ENCODE measurements around the gene FOXP1.
"Not testable (repeated sequence)": the region's sequence is repeated elsewhere in the genome, so short reads cannot be mapped to it uniquely, and the experiment has no call there.

Gene FOXP1

GRCh38 chr3:70996082-70996481 lies 587.4 kb downstream of the FOXP1 start:
- no peak for DNase-seq

DNA sequence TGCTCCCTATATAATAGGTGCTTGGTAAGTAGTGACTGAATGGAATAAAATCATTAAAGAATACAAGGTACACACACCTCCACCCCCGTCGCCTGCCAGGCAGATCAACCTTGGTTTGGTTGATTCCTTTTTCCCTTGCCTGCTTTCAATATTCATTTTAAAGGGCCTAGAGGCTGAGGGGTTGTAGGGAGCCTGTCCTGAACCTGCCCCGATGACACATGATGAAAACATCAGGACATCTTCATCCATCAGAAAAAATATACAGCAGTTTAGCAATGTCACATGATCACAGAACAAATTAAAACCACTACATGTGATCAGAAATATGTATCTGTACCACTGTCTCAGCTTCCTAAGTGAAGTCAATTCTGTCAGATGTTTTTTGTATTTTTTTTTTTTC lies 588.9 kb downstream of the FOXP1 start:
- no peak for DNase-seq

- DNase-seq = no peak
Observed at GRCh38 chr3:70992562-70993204, 590.8 kb downstream of the FOXP1 start.

GRCh38 chr3:70992131-70992530 lies 591.4 kb downstream of the FOXP1 start:
- no peak for DNase-seq

DNA sequence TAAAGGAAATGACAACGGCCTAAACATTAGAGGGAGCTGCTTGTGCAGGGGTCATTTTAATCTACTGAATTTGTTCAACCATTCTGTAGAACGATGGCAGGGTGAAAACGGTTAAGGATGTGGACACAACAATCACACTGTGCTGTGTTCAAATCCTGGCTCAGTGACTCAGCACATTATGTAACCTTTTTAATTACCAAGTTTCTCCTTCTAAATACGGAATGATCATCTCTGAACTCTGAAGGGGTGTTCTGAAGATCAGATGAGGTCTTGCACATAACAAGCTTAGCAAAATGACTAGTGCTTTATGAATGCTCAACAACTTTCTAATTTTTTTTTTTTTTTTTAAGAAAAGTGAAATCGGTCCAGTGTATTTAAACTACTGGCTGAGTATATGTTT lies 592.8 kb downstream of the FOXP1 start:
- DNase-seq = no peak

- no peak for DNase-seq
Observed at GRCh38 chr3:70990185-70990584, 593.3 kb downstream of the FOXP1 start.

- no peak for DNase-seq
Observed at GRCh38 chr3:70989174-70989573, 594.4 kb downstream of the FOXP1 start.

DNA sequence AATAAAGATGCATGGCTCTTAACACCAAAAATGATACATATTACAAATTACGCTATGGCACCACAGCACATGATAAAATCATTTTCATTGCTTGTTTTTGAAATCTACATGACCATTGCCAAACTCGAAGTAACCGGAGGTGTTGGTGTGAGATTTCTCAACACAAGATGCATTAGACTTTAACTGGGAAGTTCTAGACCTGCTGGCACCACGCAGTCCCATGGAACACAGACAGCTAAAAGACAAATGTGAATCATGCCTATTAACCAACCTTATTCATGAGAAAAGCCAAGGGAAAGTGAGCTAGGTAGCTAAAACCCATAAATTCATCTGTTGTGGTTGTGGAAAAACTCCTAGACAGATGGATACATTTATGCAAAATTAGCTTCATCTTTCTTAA lies 595.4 kb downstream of the FOXP1 start:
- DNase-seq = no peak

DNA sequence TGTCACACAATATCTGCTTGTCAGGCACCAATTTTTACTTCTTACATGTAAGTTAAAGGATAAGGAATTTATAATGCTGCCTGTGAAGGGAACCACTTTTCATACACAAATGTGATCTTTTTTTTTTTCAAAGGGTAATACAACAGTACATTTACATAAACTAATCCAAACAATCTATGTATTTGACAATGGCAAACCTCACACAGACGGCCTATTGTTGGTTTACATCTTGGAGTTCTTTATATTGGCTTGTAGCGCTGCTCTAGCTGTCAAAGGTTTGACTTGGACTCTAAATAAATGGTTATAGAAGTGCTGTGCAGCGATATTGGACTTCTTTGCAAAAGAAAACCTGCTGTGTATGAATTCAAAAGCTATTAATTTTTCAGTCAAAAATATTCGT lies 598.0 kb downstream of the FOXP1 start:
- no peak for DNase-seq

- no peak for DNase-seq
Observed at GRCh38 chr3:70984776-70985482, 598.6 kb downstream of the FOXP1 start.

- DNase-seq = peak in 30 of 56 donors; percentile 3 to 71 (median 25)
Observed at GRCh38 chr3:70982700-70983140, 600.8 kb downstream of the FOXP1 start.

DNA sequence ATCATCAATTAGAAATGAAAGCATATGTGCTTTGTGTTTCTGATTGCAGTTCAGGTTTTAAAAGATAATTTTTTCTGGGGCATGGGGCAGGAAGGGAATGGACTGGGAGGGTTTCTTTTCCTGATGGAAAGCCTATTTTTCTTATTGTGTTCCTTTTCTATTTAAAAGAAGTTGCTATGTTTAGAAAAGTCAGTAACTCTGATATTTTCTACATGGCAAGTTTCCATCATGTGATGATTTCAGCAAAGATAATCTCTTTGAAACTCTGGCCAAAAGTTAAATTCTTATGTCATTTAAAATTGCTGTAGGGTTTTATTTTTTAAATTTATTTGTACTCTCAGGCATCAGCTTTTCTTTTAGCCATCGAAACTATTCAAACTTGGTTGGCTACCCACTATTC lies 601.2 kb downstream of the FOXP1 start:
- no peak for DNase-seq

GRCh38 chr3:70981231-70981880 lies 602.2 kb downstream of the FOXP1 start:
- peak in 1 of 56 donors; percentile 12 for DNase-seq

DNA sequence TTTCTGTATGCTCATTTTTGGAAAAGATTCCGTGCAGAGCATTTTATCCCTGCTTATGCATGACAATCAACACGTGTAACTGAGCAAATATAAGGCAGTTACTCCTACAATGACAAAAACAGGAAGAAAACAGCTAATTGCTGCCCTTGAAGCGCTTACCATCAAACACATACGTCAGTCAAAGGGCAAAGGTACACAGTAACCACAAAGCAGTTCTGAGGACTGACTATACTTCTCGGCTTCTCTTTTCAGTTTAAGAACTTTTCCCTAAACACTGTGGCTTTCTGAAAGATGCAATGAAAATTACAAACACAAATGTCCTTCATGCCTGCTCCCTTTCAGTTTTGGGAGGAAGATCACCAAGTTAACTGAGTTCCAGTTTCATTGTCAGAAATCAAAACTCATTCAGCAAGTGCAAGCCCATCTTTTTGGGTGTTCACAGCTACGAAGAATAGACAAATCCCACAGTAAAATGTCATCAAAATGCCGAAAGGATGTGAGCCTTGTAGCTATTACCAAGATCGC lies 602.8 kb downstream of the FOXP1 start:
- no peak for DNase-seq

DNA sequence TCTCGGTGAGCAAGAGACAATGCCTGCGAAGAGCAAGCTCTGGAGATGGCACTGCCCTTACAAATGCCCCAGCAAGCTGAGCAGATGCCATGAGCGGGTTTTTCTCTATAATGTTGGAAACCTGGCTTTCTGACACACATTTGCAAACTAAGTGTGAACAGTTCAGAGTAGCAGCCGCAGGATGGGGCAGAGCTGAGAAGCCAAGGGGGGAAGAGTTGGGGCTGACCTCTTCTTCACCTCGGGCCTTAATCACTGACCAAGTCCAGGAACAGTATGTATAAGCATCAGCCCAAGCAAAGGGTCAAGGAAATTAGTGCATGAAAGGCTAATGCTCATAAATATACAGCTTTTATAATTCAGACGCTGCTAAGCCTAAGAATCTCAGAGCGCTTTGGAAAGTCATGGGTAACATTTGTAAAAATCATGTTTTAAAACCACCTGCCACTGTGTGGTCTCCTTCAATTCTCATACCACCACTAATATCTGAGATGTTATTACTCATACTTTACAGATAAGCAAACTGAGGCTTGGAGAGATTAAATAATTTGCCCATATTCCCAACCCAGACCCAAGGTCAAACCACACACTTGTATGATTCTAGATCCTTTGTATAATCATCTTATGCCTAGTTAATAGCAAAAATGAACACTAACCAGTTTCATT lies 603.4 kb downstream of the FOXP1 start:
- DNase-seq = no peak

DNA sequence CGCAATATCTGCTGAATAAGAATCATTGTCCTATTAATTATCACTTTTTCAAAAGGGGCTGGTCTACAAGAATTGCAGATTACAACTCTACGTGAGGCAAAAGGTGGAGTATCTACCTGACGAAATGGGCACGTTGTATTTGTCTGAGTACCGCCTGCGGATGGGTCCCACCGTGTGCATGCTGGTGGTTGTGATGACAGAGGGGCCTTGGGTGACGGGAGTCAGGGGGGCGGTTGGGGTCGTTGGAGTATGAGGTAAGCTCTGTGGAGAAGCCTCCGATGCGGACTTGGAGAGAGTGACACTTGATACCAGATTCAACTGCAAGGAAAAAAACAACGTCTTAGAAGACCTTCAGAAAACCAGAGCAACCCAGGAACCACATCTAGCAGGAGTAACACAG lies 605.8 kb downstream of the FOXP1 start:
- DNase-seq = no peak

DNA sequence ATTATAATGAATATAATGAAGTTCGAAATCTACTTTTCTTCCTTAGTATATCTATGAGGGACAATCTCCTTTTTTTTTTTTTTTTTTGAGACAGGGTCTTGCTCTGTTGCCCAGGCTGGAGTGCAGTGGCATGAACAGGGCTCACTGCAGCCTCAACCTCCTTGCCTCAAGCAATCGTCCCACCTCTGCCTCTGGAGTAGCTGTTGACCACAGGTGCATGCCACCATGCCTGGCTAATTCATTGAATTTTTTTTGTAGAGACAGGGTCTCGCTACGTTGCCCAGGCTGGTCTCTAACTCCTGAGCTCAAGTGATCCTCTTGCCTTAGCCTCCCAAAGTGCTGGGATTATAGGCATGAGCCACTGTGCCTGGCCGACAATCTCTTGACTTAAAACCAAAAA lies 607.5 kb downstream of the FOXP1 start:
- not testable (repeated sequence) for DNase-seq

DNA sequence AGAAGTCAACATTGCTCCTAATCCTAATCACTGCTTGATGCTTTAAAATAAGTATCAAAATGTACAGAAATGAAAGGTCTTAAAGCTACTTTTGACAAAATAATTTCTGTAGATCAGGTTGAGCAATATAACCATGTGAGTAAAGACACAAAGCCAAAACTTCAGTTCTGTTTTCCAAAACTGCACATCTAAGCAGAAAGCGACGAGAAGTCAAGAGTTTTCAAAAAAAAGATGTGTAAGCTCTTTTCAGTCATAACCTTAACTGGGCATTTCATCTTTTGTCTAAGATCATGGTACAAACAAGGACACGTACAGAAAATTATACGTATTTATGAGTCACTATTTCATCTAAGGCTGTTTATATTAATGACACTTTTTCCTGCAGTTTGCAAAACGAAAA lies 608.8 kb downstream of the FOXP1 start:
- no peak for DNase-seq

GRCh38 chr3:70973558-70973957 lies 610.0 kb downstream of the FOXP1 start:
- no peak for DNase-seq

- DNase-seq = no peak
Observed at GRCh38 chr3:70972855-70973254, 610.7 kb downstream of the FOXP1 start.

DNA sequence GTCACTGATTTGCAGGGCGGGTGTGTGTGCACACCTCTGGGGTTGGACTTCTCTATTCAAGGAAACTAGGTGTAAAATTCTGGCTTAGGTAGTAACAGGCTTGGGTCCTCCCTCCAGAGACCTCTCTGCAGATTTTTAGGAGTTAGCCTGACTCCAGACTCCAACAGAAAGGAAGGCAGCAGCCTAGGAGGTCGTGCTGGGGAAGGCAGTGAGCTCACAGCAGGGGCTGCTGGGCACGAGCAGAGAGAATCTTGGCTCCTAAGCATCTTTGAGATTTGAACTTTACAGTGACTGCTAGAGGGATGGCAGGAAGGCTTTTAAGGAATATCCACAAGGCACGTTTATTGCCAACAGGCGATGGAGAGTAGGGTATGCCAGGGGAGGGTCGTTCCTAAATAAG lies 612.6 kb downstream of the FOXP1 start:
- no peak for DNase-seq

DNA sequence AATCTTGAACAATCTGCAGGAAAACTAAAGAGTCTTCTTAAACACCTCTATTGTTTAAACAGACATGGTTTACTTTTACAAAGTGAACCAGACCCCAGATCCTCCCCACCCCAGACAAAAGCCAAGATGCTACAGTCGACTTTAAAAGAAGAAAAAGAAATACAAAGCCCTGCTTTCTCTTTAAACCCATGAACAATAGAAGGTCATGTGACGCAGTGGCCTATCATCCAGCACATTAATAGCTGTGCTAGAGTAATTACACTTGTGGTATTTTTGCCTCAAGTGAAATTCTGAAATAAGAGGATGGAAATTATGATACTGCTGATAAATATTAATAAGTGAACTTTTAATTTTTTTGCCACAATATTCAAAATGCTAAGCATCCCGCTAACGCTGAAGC lies 613.4 kb downstream of the FOXP1 start:
- DNase-seq = peak in 3 of 56 donors; percentile 8 to 16 (median 8)

Data from nucleus accumbens (tissue), 56 donors.